Natural killer cell (primary cell): Measurements from ENCODE around the gene ZNF835. TPM values are rescaled to one million over a fixed set of nuclear protein-coding genes. Genes with fewer than 3 reads are reported as not detected.

Experiments used
- ATAC-seq, 3 donors: fragments of 150-1000 bp in 2 of 3; fragments of 200-7000 bp in 1 of 3; cut with Tn5 transposase; 1 replicate in 1 of 3; 2 replicates in 2 of 3; pipeline ENCODE4 v1.10.0; 2021; ENCODE audit warnings: mild to moderate bottlenecking in 2 of 3, moderate library complexity in 2 of 3
- DNase-seq, 2 donors: peaks; one replicate each; pipeline versions ENCODE4 v3.0.0 to v3.0.0-alpha.2; 2013 to 2021; ENCODE audit warnings: mixed read lengths in 1 of 2
- H3K27ac ChIP-seq: one replicate; pipeline ENCODE4 v1.5.1; 2013; ENCODE audit warnings: mild to moderate bottlenecking, low read length
- H3K27me3 ChIP-seq: one replicate; pipeline ENCODE4 v1.6.1; 2013; ENCODE audit warnings: low read length; ENCODE audit not compliant: control insufficient read depth, insufficient read depth
- H3K36me3 ChIP-seq: one replicate; pipeline ENCODE4 v1.6.1; 2013; ENCODE audit warnings: low read length; ENCODE audit not compliant: control insufficient read depth, insufficient read depth
- H3K4me1 ChIP-seq: one replicate; pipeline ENCODE4 v1.6.1; 2013; ENCODE audit warnings: low read length; ENCODE audit not compliant: control insufficient read depth, insufficient read depth
- H3K4me3 ChIP-seq: one replicate; pipeline ENCODE4 v1.5.1; 2013; ENCODE audit warnings: low read length
- H3K9me3 ChIP-seq: one replicate; pipeline ENCODE4 v1.6.1; 2013; ENCODE audit warnings: low read length; ENCODE audit not compliant: control insufficient read depth, insufficient read depth
- H3K27ac Mint-ChIP-seq, 2 donors: one replicate each; pipeline ENCODE4 v1.8.0; 2022; ENCODE audit warnings: mild to moderate bottlenecking in 2 of 2, mixed read lengths in 2 of 2, moderate library complexity in 1 of 2
- H3K27me3 Mint-ChIP-seq, 2 donors: one replicate each; pipeline ENCODE4 v1.8.0; 2022; ENCODE audit warnings: low read depth in 2 of 2, mixed read lengths in 2 of 2
- H3K36me3 Mint-ChIP-seq: one replicate; pipeline ENCODE4 v1.8.0; 2022; ENCODE audit warnings: mixed read lengths
- H3K4me1 Mint-ChIP-seq, 2 donors: one replicate each; pipeline ENCODE4 v1.8.0; 2022; ENCODE audit warnings: mixed read lengths in 2 of 2
- H3K4me3 Mint-ChIP-seq: one replicate; pipeline ENCODE4 v1.8.0; 2022; ENCODE audit warnings: mild to moderate bottlenecking, moderate library complexity, mixed read lengths
- H3K9me3 Mint-ChIP-seq, 2 donors: one replicate each; pipeline ENCODE4 v1.8.0; 2022; ENCODE audit warnings: mixed read lengths in 2 of 2
- WGBS: methylation state at CpG from one replicate; pipeline ENCODE4 v1.1.7; 2013; ENCODE audit warnings: missing lambda C conversion rate; ENCODE audit not compliant: insufficient coverage; 5-methylcytosine and 5-hydroxymethylcytosine counted together
- intact Hi-C: fragments of 100-400 bp; cut with micrococcal nuclease; formaldehyde crosslinking; loops from one replicate; pipeline ENCODE4 v1.14.2; 2022
- total RNA-seq, 4 donors: library from RNA; stranded (reverse); fragments of 120-200 nt in 1 of 4; gene quantifications; one replicate each; pipeline versions ENCODE4 v1.2.3 to v1.2.4, GENCODE V29; 2013 to 2022
- TF ChIP-seq, protein P1 (sequence below): fragments of 200-600 bp; IDR thresholded peaks from one replicate; pipeline ENCODE4 v1.8.0; 2022; ENCODE audit warnings: antibody characterized with exemption

ZNF835 gene
- total RNA-seq, 3 donors from 2014 or later (not counting 1 experiment from before 2014, with no cell fraction given) = 0.18 to 2.1 (median 0.92) TPM

DNA sequence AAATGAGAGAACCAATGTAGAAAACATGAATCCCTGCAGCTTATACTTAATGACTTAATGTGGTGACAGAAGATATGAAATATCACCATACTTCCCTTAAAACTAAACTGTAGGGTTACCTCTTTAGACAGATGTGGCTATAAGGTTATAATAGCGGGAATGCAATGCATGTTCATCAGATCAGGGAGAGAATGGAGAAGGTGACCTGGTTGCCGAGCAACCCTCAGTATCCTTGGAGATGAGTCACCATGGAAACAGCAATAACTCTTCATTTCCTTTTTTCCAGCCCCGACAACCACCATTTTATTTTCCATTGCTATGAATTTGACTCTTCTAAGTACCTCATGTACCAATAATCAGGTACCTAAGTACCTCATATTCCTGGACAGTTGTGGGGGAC lies 28.0 kb upstream of the ZNF835 start:
- Histone ChIP-seq H3K9me3 (peaks cover 7% of the 10 kb centered on the region), H3K36me3 (no peaks in the 10 kb centered on the region), H3K4me1 (no peaks in the 10 kb centered on the region), H3K27me3 (no peaks in the 10 kb centered on the region), H3K4me3 (no peak overlapping the region), H3K27ac (no peak overlapping the region)
- TF ChIP-seq, protein P1, sequence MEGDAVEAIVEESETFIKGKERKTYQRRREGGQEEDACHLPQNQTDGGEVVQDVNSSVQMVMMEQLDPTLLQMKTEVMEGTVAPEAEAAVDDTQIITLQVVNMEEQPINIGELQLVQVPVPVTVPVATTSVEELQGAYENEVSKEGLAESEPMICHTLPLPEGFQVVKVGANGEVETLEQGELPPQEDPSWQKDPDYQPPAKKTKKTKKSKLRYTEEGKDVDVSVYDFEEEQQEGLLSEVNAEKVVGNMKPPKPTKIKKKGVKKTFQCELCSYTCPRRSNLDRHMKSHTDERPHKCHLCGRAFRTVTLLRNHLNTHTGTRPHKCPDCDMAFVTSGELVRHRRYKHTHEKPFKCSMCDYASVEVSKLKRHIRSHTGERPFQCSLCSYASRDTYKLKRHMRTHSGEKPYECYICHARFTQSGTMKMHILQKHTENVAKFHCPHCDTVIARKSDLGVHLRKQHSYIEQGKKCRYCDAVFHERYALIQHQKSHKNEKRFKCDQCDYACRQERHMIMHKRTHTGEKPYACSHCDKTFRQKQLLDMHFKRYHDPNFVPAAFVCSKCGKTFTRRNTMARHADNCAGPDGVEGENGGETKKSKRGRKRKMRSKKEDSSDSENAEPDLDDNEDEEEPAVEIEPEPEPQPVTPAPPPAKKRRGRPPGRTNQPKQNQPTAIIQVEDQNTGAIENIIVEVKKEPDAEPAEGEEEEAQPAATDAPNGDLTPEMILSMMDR = no peak
- Mint-ChIP-seq H3K36me3 (peaks cover 19% of the 10 kb centered on the region), H3K27ac (no peak overlapping the region), H3K4me1 (no peaks in the 10 kb centered on the region), H3K4me3 (no peak overlapping the region), H3K27me3 (no peaks in the 10 kb centered on the region), H3K9me3 (peaks cover 9 to 16% of the 10 kb centered on the region in 2 donors)
- DNase-seq = no peak
- intact Hi-C loops = no loop called here
- no peak for ATAC-seq
- WGBS = 83% methylated on average over 3 of the region's 3 CpGs

DNA sequence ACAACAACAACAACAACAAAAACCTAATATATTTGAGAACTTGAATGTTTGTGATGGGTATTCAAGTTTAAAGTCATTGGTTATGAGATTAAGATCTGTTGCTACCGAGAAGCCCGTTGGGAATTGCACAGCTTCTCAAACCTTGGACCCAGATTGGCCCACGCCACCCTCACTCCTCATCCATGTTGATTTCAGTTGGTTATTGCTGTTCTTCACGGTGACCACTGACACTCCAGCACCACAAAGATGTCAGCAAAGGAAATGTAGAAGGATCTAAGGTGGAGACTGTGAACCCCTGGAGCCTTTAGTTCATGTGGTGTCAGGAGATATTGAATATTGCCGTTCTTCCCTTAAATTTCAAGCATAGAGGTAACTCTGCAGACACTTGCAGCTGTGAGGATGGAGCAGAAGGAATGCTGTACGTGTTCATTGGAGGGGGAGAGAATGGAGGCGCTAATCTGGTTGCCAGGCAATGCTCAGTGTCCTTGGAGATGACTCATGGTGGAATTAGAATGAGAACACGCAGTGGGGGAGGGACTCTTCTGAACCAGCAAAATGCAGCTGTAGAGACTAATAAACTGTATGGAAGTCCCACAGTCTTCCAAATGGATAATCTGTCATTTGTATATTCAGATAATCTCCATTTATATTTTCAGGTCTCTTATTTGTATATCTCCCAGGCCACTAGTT lies 20.8 kb upstream of the ZNF835 start:
- Mint-ChIP-seq H3K27ac (no peak overlapping the region), H3K4me3 (no peak overlapping the region), H3K27me3 (no peaks in the 10 kb centered on the region), H3K9me3 (peaks cover 4 to 5% of the 10 kb centered on the region in 2 donors), H3K36me3 (no peaks in the 10 kb centered on the region), H3K4me1 (no peaks in the 10 kb centered on the region)
- Histone ChIP-seq H3K4me1 (no peaks in the 10 kb centered on the region), H3K4me3 (no peak overlapping the region), H3K36me3 (no peaks in the 10 kb centered on the region), H3K27ac (no peak overlapping the region), H3K9me3 (peaks cover 12% of the 10 kb centered on the region), H3K27me3 (no peaks in the 10 kb centered on the region)
- intact Hi-C loops = no loop called here
- WGBS = 74% methylated on average over 8 of the region's 8 CpGs
- ATAC-seq (no peak), DNase-seq (no peak)
- TF ChIP-seq, protein P1 = no peak

DNA sequence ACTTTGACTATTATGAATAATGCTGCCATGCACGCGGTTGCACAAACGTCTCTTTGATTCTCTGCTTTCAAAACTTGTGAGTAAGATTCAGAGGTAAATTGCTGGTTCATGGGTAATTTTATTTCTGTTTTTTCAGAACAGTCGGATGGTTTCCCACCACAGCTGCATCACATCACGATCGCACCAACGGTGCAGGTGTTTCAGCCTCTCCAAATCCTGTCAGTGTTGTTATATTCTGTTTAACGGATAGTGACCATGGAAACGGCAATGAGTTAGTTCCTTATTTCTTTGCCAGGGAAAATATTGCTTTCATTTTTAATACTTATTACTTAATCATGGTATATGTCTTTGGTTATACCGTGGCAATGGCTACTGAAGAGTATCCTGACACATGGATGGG lies 19.1 kb upstream of the ZNF835 start:
- ATAC-seq (no peak), DNase-seq (no peak)
- H3K9me3 ChIP-seq = peaks cover 14% of the 10 kb centered on the region
- Mint-ChIP-seq H3K9me3 (peaks cover 3 to 10% of the 10 kb centered on the region in 2 donors), H3K4me1 (no peaks in the 10 kb centered on the region), H3K27me3 (no peaks in the 10 kb centered on the region), H3K27ac (no peak overlapping the region), H3K4me3 (no peak overlapping the region), H3K36me3 (no peaks in the 10 kb centered on the region)
- TF ChIP-seq, protein P1 = no peak
- 46% methylated on average over 9 of the region's 10 CpGs for WGBS
- no peak overlapping the region for H3K27ac ChIP-seq
- intact Hi-C loops = no loop called here
- H3K4me1 ChIP-seq = no peaks in the 10 kb centered on the region
- no peaks in the 10 kb centered on the region for H3K27me3 ChIP-seq
- no peaks in the 10 kb centered on the region for H3K36me3 ChIP-seq
- H3K4me3 ChIP-seq = no peak overlapping the region

DNA sequence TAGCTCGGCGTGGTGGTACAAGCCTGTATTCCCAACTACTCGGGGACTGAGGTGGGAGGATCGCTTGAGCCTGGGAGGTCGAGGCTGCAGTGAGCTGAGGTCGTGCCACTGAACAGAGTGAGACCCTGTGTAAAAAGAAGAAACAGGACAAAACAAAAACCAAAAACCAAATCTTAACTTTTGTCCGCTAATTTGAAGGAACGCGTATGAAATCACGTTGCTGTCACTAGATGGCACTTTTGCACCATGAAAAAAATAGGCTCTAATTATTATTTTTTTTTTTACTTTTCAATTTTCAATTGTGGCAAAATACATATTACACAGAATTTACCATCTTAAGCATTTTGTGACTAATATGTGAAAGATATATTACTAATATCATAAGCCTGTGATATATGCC lies 17.6 kb upstream of the ZNF835 start:
- peaks cover 3 to 10% of the 10 kb centered on the region in 2 donors for H3K9me3 Mint-ChIP-seq
- no peak overlapping the region for H3K4me3 Mint-ChIP-seq
- H3K27me3 Mint-ChIP-seq = no peaks in the 10 kb centered on the region
- ATAC-seq (no peak), DNase-seq (no peak)
- TF ChIP-seq, protein P1 = no peak
- no peak overlapping the region for H3K27ac Mint-ChIP-seq
- no peak overlapping the region for H3K4me3 ChIP-seq
- H3K27me3 ChIP-seq = no peaks in the 10 kb centered on the region
- H3K9me3 ChIP-seq = peaks cover 14% of the 10 kb centered on the region
- no peaks in the 10 kb centered on the region for H3K4me1 Mint-ChIP-seq
- no peak overlapping the region for H3K27ac ChIP-seq
- H3K36me3 Mint-ChIP-seq = no peaks in the 10 kb centered on the region
- no peaks in the 10 kb centered on the region for H3K36me3 ChIP-seq
- intact Hi-C loops = no loop called here
- no peaks in the 10 kb centered on the region for H3K4me1 ChIP-seq
- 86% methylated on average over 10 of the region's 10 CpGs for WGBS
